Measurements from ENCODE around the gene CSRP1.
"Not testable (repeated sequence)": the region's sequence is repeated elsewhere in the genome, so short reads cannot be mapped to it uniquely, and the experiment has no call there.

The CSRP1 gene

GRCh38 chr1:201506557-201507359 is at the start of gene CSRP1:
TSS of gene CSRP1 (minus strand) at chr1:201507123. CDS start at chr1:201496303, 10,820 bp downstream.
- peak; percentile 90 for DNase-seq

- no peak for DNase-seq
These were observed 48.6 kb upstream of the CSRP1 start for GRCh38 chr1:201555593-201555945.

- DNase-seq, result no peak
These were observed 48.1 kb upstream of the CSRP1 start for GRCh38 chr1:201554789-201555592.

GRCh38 chr1:201554190-201554600 is 47.3 kb upstream of the CSRP1 start:
- no peak for DNase-seq

DNA sequence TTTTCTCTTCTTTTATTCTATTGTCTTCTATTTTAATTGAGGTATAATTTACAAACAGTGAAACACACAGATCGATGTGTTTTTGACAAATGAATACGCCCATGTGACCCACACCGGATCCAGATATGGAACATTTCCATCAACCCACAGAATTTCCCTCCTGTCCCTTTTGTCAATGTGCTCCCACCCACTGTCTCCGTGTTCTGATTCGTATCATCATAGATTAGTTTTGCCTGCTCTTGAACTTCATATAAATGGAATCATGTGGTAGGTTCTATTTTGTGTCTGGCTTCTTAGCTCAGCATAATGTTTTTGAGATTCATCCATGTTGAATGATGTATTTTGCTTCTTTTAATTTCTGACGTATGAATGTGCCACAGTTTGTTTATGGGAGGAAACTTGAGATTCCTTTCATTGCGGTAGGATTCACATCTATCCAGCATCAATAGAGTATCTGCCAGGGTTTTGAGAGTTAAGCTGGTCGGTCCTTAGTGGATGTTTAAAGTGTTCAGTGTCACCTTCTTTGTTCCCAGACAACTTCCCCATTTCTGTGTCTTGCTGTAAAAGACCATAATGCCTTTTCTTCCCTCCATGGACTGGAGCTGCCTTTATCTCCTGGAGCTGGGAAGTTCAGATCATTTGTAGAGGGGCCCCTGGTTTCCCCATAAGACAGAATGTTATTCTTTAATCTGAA is 46.7 kb upstream of the CSRP1 start:
- no peak for DNase-seq

- DNase-seq, result no peak
These were observed 46.0 kb upstream of the CSRP1 start for GRCh38 chr1:201552941-201553351.

GRCh38 chr1:201551877-201552731 is 45.2 kb upstream of the CSRP1 start:
- DNase-seq, result no peak

DNA sequence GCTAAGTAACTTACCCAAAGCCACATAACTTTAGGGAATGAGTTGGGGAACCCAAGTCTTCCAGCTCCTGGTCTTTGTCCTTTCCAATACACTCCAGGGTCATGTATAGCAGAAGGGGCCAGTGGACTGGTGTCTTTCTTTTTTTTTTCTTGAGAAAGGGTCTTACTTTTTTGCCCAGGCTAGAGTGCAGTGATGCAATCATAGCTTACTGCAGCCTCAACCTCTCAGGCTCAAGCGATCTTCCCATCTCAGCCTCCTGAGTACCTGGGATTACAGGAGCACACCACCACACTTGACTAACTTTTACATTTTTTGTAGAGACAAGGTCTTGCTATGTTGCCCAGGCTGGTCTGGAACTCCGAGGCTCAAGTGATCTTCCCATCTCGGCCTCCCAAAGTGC is 44.2 kb upstream of the CSRP1 start:
- DNase-seq, result no peak

GRCh38 chr1:201549522-201549921 is 42.6 kb upstream of the CSRP1 start:
- not testable (repeated sequence) for DNase-seq

DNA sequence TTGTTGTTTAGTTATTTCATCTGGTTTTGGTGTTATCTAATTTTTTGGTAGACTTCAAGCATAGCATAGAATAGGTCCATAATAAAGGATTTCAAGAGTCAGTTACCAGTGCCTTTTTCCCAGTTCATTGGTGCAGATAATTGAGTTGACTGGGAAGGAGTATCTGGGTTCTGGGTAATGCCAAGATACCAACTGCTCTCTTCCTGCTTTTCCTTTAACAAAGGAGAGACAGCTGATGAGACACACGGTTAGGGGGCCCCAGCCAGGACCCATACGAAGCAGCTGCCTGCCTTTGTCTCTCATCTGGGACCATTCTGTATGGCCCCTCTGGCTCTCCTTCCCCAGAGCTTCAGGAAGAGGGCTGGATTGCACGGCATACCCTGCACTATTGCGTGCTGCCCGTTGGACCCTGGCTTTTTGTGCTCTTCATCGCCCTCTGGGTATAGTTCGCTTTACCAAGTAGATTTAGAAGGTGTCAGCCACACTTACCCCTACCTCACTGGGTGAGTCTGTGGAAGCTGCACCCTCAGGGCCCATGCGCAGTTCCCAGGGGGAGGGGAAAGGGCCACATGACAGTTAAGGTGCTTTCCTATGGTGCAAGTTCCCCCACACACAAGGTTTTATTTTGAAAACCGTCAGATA is 39.0 kb upstream of the CSRP1 start:
- DNase-seq, result no peak

DNA sequence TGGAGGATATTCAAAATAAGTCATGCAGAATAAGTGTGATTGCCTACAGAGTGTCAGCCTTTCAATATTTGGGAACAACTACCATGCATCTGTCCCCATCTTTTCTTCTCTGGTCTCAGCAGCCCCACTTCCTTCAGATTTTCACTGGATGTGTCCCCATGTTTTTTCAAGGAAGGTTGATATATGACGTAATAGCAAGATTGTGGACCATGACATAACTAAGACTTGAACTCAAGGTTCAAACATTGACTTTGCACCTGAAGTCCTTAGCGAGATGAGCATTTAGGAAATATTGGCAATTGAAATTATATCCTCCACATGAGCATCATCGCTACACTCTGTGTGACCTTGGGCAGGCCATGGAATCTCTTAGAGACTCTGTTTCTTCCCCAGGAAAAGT is 37.8 kb upstream of the CSRP1 start:
- DNase-seq, result no peak

DNA sequence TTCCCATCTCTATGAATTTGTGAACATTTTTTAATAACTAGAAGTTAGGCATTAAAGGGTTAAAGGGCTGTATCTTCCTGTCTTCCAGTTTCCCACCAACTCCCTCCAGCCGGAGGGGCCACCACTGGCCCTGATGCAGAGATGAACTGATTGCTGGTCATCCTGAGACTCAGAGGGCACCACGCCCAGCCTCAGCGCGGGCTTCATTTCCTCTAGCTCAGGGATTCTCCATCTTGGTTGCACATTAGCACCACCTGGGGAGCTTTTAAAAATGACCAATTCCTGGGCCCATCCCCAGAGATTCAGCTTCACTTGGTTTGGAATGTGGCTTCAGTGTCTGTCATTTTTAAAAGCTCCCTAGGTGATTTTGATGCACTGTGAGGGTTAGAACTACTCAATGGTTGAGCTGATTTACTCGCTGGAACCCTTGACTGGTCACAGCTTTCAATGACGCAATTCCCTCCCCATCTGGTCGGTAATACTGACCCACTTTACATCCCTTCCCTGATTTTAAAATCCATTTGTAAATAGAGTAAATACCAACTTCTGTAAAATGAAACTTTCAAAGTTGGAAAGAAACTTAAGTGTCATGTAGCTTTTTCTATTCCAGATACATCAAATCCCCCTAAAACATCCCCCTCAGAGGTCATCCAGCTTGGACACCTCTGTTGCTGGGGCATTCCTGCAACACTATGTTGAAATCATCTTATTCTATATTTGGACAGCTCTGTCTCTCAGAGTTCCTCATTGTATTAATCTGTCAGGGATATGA is 37.1 kb upstream of the CSRP1 start:
- no peak for DNase-seq

DNA sequence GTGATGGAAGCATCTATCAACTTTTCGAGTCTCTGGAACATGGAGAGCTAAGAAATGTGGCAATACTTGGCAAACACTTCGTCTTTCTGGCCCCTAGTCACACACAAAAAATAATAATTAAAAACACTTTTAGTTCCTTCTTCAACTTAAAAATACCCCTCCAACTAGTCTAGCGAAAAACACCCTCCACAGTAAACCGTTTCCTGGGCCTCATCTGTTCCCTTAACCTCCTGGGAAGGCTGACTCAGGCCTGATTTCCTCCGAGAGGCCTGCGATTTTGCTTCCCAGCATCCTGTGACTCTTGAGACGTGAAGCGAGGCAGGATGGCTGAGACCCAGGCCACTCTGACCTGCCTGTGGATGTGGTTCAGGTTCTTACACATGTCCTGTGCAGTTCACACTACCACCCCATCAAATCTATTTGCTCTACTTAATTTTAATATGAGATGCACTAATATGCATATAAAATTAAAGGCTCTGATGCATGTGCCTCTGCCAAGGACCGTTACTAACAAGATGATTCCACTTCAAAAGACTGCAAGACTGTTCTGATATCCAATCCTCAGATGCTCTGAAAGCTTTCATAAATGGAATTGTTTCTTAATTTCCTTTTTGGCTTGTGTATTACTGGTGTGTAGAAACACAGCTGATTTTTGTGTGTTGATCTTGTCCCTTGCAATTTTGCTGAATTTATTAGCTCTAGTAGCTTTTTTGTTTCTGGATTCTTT is 35.5 kb upstream of the CSRP1 start:
- DNase-seq, result no peak

DNA sequence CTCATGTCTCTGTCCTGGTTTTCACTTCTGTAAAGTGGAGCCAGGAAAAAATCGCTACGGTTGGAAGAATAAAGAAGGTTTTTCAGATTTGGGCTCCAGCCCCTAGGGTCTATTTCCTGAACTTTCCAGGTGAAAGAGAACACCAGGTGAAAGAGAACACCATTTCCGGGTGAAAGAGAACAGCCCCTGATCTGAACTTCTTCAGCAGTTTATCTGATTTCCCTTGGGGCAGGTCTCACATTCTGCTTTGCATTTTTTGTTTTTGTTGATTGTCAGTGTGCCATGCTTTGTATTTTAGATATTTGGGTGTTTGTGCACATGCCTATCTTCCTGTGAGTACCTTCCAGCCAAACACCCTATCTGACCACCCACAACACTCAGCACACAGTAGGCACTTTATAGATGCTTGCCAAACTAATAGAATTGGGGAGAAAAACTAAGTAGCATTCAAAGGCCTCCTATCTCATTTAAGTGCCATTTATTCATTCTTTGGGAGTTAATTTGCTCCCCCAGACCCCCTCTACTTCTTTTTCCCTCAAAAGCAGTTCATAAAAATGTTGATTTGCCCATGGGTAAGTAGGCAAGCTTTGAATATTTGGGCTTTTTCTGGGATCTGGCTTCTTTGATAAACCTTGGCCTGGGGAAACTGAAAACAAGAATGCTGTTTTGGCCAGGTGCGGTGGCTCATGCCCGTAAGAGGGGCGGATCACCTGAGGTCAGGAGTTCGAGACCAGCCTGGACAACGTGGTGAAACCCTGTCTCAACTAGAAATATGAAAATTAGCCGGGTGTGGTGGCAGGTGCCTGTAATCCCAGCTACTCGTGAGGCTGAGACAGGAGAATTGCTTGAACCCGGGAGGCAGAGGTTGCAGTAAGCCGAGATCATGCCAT is 34.2 kb upstream of the CSRP1 start:
- no peak for DNase-seq

DNA sequence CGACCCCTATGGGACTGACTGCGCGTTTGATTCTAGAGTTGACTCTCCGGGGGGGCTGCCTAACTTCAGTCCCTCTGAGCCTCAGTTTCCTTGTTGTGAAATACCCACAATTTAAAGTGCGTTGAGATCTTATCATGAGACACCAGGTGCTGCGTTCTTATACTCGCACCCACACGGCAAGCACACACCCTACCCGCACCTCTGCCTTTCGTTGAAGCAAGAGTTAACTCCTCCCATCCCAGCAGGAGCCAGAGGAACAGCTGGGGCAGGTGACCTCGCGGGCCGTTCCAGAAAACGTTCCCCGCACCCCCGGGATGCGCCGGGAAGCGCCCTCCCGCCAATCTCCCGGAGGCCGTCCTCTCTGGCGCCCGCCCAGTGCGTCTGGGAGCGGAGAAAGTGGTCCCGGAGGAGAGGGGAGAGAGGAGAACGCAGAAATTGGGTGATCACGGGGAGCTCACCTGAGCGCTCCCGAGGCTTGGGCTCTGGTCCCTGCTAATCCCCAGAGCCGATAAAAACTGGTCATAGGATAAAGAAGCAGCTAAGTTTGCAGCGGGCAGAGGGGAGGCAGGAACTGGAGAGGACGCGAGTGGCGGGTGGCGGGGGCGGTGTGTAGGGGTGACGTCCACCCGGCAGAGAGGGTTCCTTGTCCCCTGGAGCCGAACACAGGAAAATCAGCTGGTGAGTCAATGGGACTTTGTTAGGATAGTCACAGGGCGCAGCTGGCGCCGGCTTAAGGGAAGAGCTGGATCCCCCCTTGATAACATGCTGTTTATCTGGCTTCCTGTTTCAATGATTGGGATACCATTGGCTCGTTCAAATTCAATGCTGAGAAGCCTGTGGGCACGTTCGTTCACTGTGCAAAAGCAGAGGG is 32.9 kb upstream of the CSRP1 start:
- peak; percentile 22 for DNase-seq

DNA sequence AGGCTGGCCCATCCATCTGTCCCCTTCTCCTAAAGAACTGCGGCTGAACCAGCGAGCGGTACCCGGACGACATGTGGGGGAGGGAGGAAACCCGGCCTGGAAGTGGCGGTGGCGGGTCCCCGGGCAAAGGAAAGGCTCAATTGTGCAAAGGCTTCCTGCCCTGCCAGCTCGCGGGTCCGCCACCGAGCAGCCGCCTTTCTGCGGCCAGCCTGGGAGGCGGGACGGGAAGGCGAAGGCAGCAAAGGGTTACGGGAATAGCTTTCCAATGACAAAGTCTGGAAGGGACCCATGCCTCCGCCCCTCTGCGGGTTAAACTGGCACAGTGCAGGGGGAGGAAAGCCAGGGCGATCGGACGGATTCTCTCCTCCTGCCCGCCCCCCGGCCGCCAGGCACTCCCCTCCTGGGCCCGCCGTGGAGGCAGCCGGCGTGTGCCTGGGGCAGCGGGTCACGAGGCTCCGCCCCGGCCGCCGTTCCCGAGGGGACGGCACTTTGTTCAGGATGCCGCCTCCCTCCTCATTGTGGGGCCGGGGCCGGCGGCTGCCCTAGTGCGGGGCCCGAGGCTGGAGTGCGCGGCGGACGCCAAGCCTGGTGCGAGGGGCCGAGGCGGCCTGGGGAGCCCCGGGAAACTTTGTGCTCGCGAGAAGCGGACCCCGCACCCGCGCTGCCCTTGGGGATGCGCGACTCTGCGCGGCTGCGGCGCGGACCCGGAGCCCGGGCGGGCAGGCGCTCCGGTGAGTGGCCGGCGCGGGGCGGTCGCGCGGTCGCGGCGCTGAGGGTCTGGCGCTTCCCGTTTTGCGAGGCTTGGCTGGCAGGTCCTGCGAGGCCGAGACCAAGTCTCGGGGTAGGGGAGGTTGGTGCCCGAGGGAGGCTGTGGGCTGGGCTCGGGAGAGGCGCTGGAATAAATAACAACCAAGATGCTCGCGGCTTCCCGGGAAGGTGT is 32.0 kb upstream of the CSRP1 start, which contains the start of gene NAV1:
TSS of gene NAV1 (plus strand) at position 516 of the 940 bp plus-strand sequence. CDS start 83,758 bp downstream, outside the sequence.
- peak; percentile 37 for DNase-seq
